SK-N-SH treated with all-trans-retinoic acid at 6 μM for 48 hours (cell line): ENCODE data around the gene KIT.

Experiments used
- ATAC-seq: fragments of 200-7000 bp; cut with Tn5 transposase; 3 replicates; pipeline ENCODE4 v1.9.1; 2020; ENCODE audit warnings: mild to moderate bottlenecking, moderate library complexity
- ARNTL ChIP-seq: fragments of 450-650 bp; formaldehyde crosslinking; IDR thresholded peaks from 2 replicates; pipeline ENCODE4 v1.5.0; 2020; ENCODE audit warnings: low read depth, mild to moderate bottlenecking, moderate library complexity, borderline replicate concordance
- BACH2 ChIP-seq: fragments of 250-450 bp; sonication (Bioruptor Pico); IDR thresholded peaks from 2 replicates; pipeline ENCODE4 v1.9.0; 2021; ENCODE audit warnings: mild to moderate bottlenecking, borderline replicate concordance
- ESRRG ChIP-seq: fragments of 250-450 bp; sonication (Bioruptor Pico); IDR thresholded peaks from 2 replicates; pipeline ENCODE4 v1.6.1; 2021; ENCODE audit warnings: mild to moderate bottlenecking
- GLIS3 ChIP-seq: fragments of 250-450 bp; sonication (Bioruptor Pico); IDR thresholded peaks from 2 replicates; pipeline ENCODE4 v1.5.0; 2020; ENCODE audit warnings: mild to moderate bottlenecking, moderate library complexity
- ISL1 ChIP-seq: fragments of 250-450 bp; sonication (Bioruptor Pico); IDR thresholded peaks from 2 replicates; pipeline ENCODE4 v2.1.2; 2022; ENCODE audit warnings: mild to moderate bottlenecking, moderate library complexity
- OSR1 ChIP-seq: fragments of 250-450 bp; sonication (Bioruptor Pico); IDR thresholded peaks from 2 replicates; pipeline ENCODE4 v1.8.0; 2022; ENCODE audit warnings: moderate library complexity, mild to moderate bottlenecking, inconsistent platforms
- RARB ChIP-seq: fragments of 250-450 bp; sonication (Bioruptor Pico); IDR thresholded peaks from 2 replicates; pipeline ENCODE4 v1.8.0; 2021; ENCODE audit warnings: mild to moderate bottlenecking, moderate library complexity
- SNAI2 ChIP-seq: fragments of 250-450 bp; sonication (Bioruptor Pico); IDR thresholded peaks from 2 replicates; pipeline ENCODE4 v1.5.0; 2020; ENCODE audit warnings: mild to moderate bottlenecking, moderate library complexity
- TCF4 ChIP-seq: fragments of 250-450 bp; sonication (Bioruptor Pico); IDR thresholded peaks from 2 replicates; pipeline ENCODE4 v1.8.0; 2021; ENCODE audit warnings: mild to moderate bottlenecking, moderate library complexity, borderline replicate concordance
- ZC3H10 ChIP-seq: fragments of 250-450 bp; sonication (Bioruptor Pico); IDR thresholded peaks from 2 replicates; pipeline ENCODE4 v1.5.1; 2021; ENCODE audit warnings: mild to moderate bottlenecking, moderate library complexity
- ZFP3 ChIP-seq: fragments of 250-450 bp; sonication (Bioruptor Pico); IDR thresholded peaks from 2 replicates; pipeline ENCODE4 v1.5.0; 2020; ENCODE audit warnings: mild to moderate bottlenecking, moderate library complexity
- ZFP30 ChIP-seq: fragments of 450-650 bp; formaldehyde crosslinking; IDR thresholded peaks from 2 replicates; pipeline ENCODE4 v1.5.0; 2022; ENCODE audit warnings: mild to moderate bottlenecking, moderate library complexity
- ZNF565 ChIP-seq: fragments of 450-650 bp; formaldehyde crosslinking; conservative IDR thresholded peaks from 2 replicates; pipeline ENCODE4 v1.5.0; 2020; ENCODE audit warnings: low read depth, mild to moderate bottlenecking, moderate library complexity
- ZNF70 ChIP-seq: fragments of 450-650 bp; formaldehyde crosslinking; IDR thresholded peaks from 2 replicates; pipeline ENCODE4 v1.5.0; 2020; ENCODE audit warnings: mild to moderate bottlenecking, moderate library complexity
- TF ChIP-seq, protein P1 (sequence below): fragments of 250-450 bp; sonication (Bioruptor Pico); IDR thresholded peaks from 2 replicates; pipeline ENCODE4 v1.5.1; 2021; ENCODE audit warnings: mild to moderate bottlenecking, moderate library complexity
- TF ChIP-seq, protein P2 (sequence below): fragments of 250-450 bp; sonication (Bioruptor Pico); IDR thresholded peaks from 2 replicates; pipeline ENCODE4 v1.5.1; 2020; ENCODE audit warnings: low read depth, mild to moderate bottlenecking, moderate library complexity
- TF ChIP-seq, protein P3 (sequence below): fragments of 250-450 bp; sonication (Bioruptor Pico); IDR thresholded peaks from 2 replicates; pipeline ENCODE4 v1.8.0; 2020; ENCODE audit warnings: mild to moderate bottlenecking, moderate library complexity, borderline replicate concordance
- TF ChIP-seq, protein P4 (sequence below): fragments of 250-450 bp; sonication (Bioruptor Pico); IDR thresholded peaks from 2 replicates; pipeline ENCODE4 v1.8.0; 2021; ENCODE audit warnings: low read depth, mild to moderate bottlenecking, moderate library complexity, borderline replicate concordance
- TF ChIP-seq, protein P5 (sequence below): fragments of 250-450 bp; sonication (Bioruptor Pico); IDR thresholded peaks from 2 replicates; pipeline ENCODE4 v1.5.0; 2020; ENCODE audit warnings: mild to moderate bottlenecking, moderate library complexity

KIT gene

DNA sequence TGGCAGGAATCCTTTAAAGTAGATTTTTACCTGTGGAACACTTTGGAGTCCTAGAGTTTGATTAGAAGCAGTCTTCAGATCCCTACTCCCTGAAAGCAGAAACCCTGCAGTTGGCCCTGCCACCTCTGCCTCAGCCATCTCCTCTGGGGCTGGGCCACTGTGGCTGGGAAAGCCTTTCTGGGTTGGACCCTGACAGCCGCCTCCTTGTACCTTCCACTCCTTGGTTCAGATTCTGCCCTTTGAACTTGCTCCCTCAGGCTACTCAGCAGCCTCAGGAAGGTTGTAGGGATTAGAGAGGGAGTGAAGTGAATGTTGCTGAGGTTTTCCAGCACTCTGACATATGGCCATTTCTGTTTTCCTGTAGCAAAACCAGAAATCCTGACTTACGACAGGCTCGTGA is 65.5 kb downstream of the KIT start:
- no peak for ATAC-seq

DNA sequence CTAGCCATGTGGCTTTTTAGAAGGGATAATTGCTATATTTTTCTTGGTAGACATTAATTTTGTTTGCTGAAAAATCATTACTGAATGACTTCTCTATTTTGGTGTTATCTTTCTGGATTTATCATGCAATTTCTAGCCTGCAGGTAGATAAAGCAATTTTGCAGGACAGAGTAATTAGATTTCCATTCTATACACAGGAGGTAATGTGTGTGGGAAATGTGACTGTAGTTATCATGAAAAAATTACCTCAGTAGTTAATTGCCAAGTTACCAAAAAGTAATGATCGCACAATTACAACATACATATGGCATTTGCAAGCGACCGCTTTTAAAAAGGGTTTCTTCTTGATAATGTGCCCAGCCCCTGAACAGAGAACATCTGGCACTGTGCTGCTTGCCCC is 66.1 kb downstream of the KIT start:
- no peak for ATAC-seq
- no peak for TF ChIP-seq ARNTL
- peak; percentile 41; the same call in 1 of the 2 replicates for TF ChIP-seq TCF4 (CRISPR knock-in tag)

More for the DNA sequence above, 65.5 kb downstream of the KIT start:
- TF ChIP-seq OSR1 (no peak), TCF4 (CRISPR knock-in tag) (no peak), ARNTL (no peak)
- TF ChIP-seq, protein P1, sequence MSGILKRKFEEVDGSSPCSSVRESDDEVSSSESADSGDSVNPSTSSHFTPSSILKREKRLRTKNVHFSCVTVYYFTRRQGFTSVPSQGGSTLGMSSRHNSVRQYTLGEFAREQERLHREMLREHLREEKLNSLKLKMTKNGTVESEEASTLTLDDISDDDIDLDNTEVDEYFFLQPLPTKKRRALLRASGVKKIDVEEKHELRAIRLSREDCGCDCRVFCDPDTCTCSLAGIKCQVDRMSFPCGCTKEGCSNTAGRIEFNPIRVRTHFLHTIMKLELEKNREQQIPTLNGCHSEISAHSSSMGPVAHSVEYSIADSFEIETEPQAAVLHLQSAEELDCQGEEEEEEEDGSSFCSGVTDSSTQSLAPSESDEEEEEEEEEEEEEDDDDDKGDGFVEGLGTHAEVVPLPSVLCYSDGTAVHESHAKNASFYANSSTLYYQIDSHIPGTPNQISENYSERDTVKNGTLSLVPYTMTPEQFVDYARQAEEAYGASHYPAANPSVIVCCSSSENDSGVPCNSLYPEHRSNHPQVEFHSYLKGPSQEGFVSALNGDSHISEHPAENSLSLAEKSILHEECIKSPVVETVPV (CRISPR knock-in tag) = no peak

DNA sequence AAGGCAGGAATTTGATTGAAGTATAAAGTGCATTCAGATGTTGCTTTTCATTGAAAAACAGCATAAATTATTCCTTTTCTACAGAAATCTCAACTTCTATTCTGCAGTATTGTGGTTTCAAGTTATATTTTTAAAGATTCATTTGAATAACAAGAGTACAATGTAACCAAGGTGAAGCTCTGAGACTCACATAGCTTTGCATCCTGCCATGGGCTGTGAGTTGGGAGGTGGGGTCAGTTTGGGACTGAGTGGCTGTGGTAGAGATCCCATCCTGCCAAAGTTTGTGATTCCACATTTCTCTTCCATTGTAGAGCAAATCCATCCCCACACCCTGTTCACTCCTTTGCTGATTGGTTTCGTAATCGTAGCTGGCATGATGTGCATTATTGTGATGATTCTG is 69.2 kb downstream of the KIT start:
- no peak for TF ChIP-seq ARNTL
- no peak for TF ChIP-seq RARB (CRISPR knock-in tag)
- TF ChIP-seq, protein P1 (CRISPR knock-in tag) = no peak
- TF ChIP-seq, protein P2, sequence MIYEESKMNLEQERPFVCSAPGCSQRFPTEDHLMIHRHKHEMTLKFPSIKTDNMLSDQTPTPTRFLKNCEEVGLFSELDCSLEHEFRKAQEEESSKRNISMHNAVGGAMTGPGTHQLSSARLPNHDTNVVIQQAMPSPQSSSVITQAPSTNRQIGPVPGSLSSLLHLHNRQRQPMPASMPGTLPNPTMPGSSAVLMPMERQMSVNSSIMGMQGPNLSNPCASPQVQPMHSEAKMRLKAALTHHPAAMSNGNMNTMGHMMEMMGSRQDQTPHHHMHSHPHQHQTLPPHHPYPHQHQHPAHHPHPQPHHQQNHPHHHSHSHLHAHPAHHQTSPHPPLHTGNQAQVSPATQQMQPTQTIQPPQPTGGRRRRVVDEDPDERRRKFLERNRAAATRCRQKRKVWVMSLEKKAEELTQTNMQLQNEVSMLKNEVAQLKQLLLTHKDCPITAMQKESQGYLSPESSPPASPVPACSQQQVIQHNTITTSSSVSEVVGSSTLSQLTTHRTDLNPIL (CRISPR knock-in tag) = no peak
- TF ChIP-seq GLIS3 (CRISPR knock-in tag) = no peak
- TF ChIP-seq BACH2 (CRISPR knock-in tag) = no peak
- TF ChIP-seq, protein P3, sequence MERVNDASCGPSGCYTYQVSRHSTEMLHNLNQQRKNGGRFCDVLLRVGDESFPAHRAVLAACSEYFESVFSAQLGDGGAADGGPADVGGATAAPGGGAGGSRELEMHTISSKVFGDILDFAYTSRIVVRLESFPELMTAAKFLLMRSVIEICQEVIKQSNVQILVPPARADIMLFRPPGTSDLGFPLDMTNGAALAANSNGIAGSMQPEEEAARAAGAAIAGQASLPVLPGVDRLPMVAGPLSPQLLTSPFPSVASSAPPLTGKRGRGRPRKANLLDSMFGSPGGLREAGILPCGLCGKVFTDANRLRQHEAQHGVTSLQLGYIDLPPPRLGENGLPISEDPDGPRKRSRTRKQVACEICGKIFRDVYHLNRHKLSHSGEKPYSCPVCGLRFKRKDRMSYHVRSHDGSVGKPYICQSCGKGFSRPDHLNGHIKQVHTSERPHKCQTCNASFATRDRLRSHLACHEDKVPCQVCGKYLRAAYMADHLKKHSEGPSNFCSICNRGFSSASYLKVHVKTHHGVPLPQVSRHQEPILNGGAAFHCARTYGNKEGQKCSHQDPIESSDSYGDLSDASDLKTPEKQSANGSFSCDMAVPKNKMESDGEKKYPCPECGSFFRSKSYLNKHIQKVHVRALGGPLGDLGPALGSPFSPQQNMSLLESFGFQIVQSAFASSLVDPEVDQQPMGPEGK (CRISPR knock-in tag) = no peak
- TF ChIP-seq ZNF70 = no peak
- TF ChIP-seq, protein P4, sequence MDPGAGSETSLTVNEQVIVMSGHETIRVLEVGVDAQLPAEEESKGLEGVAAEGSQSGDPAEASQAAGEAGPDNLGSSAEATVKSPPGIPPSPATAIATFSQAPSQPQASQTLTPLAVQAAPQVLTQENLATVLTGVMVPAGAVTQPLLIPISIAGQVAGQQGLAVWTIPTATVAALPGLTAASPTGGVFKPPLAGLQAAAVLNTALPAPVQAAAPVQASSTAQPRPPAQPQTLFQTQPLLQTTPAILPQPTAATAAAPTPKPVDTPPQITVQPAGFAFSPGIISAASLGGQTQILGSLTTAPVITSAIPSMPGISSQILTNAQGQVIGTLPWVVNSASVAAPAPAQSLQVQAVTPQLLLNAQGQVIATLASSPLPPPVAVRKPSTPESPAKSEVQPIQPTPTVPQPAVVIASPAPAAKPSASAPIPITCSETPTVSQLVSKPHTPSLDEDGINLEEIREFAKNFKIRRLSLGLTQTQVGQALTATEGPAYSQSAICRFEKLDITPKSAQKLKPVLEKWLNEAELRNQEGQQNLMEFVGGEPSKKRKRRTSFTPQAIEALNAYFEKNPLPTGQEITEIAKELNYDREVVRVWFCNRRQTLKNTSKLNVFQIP (CRISPR knock-in tag) = no peak
- no peak for ATAC-seq

DNA sequence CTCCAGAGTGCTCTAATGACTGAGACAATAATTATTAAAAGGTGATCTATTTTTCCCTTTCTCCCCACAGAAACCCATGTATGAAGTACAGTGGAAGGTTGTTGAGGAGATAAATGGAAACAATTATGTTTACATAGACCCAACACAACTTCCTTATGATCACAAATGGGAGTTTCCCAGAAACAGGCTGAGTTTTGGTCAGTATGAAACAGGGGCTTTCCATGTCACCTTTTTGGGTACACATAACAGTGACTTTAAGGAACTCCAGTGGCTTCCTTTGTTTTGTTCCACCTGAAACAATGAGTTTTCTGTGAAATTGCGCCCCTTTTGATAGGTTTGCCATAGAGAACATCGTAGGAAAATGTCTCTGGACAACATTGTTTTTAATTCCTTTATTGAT is 69.6 kb downstream of the KIT start:
- ATAC-seq = no peak
- no peak for TF ChIP-seq SNAI2 (CRISPR knock-in tag)
- TF ChIP-seq TCF4 (CRISPR knock-in tag) = no peak
- no peak for TF ChIP-seq ZNF70
- TF ChIP-seq, protein P3 (CRISPR knock-in tag) = no peak
- no peak for TF ChIP-seq RARB (CRISPR knock-in tag)
- TF ChIP-seq ZFP30 (CRISPR knock-in tag) = no peak
- no peak for TF ChIP-seq ESRRG (CRISPR knock-in tag)
- TF ChIP-seq, protein P5, sequence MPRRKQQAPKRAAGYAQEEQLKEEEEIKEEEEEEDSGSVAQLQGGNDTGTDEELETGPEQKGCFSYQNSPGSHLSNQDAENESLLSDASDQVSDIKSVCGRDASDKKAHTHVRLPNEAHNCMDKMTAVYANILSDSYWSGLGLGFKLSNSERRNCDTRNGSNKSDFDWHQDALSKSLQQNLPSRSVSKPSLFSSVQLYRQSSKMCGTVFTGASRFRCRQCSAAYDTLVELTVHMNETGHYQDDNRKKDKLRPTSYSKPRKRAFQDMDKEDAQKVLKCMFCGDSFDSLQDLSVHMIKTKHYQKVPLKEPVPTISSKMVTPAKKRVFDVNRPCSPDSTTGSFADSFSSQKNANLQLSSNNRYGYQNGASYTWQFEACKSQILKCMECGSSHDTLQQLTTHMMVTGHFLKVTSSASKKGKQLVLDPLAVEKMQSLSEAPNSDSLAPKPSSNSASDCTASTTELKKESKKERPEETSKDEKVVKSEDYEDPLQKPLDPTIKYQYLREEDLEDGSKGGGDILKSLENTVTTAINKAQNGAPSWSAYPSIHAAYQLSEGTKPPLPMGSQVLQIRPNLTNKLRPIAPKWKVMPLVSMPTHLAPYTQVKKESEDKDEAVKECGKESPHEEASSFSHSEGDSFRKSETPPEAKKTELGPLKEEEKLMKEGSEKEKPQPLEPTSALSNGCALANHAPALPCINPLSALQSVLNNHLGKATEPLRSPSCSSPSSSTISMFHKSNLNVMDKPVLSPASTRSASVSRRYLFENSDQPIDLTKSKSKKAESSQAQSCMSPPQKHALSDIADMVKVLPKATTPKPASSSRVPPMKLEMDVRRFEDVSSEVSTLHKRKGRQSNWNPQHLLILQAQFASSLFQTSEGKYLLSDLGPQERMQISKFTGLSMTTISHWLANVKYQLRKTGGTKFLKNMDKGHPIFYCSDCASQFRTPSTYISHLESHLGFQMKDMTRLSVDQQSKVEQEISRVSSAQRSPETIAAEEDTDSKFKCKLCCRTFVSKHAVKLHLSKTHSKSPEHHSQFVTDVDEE = no peak
- no peak for TF ChIP-seq ISL1 (CRISPR knock-in tag)
- TF ChIP-seq, protein P2 (CRISPR knock-in tag) = no peak
- TF ChIP-seq ZC3H10 (CRISPR knock-in tag) = no peak
- TF ChIP-seq ZFP3 (CRISPR knock-in tag) = no peak
- TF ChIP-seq ZNF565 = no peak
- TF ChIP-seq, protein P1 (CRISPR knock-in tag) = no peak
- TF ChIP-seq ARNTL = no peak
- no peak for TF ChIP-seq GLIS3 (CRISPR knock-in tag)
- no peak for TF ChIP-seq OSR1
